Measurements from ENCODE around the gene KNCN. TPM values are rescaled to one million over a fixed set of nuclear protein-coding genes. Genes with fewer than 3 reads are reported as not detected.

The KNCN gene
- polyA plus RNA-seq, 1 donor from 2014 or later, result not detected

DNA sequence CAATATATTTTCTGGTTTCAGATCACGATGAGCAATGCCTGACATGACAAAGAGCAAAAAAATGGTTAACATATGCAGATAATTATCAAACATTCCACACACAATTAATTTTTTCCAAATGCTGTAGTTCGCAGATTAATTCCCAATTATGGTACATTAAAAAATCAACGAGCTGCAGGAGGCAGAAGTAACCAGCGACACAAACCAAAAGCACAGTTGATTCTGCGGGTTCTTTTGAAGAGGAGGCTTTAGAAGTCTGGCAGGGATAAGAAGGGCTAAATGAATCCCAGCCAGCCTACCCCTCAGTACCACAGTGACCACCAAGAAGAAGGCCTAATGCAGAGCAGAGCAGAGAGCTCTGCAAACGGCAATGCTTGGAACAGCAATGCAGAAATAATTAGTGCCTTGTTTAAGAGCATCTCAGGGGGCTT is 17.0 kb upstream of the KNCN start:
- H3K27me3 ChIP-seq (ENCODE audit: insufficient read depth, low read depth, low read length), result no peaks in the 10 kb centered on the region
- H3K36me3 ChIP-seq (ENCODE audit: insufficient read depth, low read length), result peaks cover 5% of the 10 kb centered on the region
- H3K27ac ChIP-seq (ENCODE audit: low read length), result no peak overlapping the region
- H3K4me3 ChIP-seq (ENCODE audit: low read length), result no peak overlapping the region
- no peaks in the 10 kb centered on the region for H3K9me2 ChIP-seq (ENCODE audit: insufficient read depth, low read length)
- no peaks in the 10 kb centered on the region for H3K79me2 ChIP-seq (replicated peaks; ENCODE audit: insufficient read depth, low read length)
- TF ChIP-seq TAF1 (IDR thresholded peaks at IDR 0.05; ENCODE audit: low read depth) (no peak), RAD21 (conservative IDR thresholded peaks at IDR 0.05) (no peak), EP300 (conservative IDR thresholded peaks at IDR 0.05; ENCODE audit: poor library complexity, severe bottlenecking) (no peak), SMC3 (conservative IDR thresholded peaks at IDR 0.05; ENCODE audit: poor library complexity) (no peak), MXI1 (conservative IDR thresholded peaks at IDR 0.05; ENCODE audit: poor library complexity, severe bottlenecking) (no peak), POLR2AphosphoS5 (IDR thresholded peaks at IDR 0.05) (no peak), EZH2 (IDR thresholded peaks at IDR 0.05; ENCODE audit: borderline replicate concordance, insufficient read depth, low read length, poor library complexity, severe bottlenecking) (no peak)
- TF ChIP-seq, protein P1, sequence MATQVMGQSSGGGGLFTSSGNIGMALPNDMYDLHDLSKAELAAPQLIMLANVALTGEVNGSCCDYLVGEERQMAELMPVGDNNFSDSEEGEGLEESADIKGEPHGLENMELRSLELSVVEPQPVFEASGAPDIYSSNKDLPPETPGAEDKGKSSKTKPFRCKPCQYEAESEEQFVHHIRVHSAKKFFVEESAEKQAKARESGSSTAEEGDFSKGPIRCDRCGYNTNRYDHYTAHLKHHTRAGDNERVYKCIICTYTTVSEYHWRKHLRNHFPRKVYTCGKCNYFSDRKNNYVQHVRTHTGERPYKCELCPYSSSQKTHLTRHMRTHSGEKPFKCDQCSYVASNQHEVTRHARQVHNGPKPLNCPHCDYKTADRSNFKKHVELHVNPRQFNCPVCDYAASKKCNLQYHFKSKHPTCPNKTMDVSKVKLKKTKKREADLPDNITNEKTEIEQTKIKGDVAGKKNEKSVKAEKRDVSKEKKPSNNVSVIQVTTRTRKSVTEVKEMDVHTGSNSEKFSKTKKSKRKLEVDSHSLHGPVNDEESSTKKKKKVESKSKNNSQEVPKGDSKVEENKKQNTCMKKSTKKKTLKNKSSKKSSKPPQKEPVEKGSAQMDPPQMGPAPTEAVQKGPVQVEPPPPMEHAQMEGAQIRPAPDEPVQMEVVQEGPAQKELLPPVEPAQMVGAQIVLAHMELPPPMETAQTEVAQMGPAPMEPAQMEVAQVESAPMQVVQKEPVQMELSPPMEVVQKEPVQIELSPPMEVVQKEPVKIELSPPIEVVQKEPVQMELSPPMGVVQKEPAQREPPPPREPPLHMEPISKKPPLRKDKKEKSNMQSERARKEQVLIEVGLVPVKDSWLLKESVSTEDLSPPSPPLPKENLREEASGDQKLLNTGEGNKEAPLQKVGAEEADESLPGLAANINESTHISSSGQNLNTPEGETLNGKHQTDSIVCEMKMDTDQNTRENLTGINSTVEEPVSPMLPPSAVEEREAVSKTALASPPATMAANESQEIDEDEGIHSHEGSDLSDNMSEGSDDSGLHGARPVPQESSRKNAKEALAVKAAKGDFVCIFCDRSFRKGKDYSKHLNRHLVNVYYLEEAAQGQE (IDR thresholded peaks at IDR 0.05; ENCODE audit: borderline replicate concordance), result no peak
- TF ChIP-seq, protein P2, sequence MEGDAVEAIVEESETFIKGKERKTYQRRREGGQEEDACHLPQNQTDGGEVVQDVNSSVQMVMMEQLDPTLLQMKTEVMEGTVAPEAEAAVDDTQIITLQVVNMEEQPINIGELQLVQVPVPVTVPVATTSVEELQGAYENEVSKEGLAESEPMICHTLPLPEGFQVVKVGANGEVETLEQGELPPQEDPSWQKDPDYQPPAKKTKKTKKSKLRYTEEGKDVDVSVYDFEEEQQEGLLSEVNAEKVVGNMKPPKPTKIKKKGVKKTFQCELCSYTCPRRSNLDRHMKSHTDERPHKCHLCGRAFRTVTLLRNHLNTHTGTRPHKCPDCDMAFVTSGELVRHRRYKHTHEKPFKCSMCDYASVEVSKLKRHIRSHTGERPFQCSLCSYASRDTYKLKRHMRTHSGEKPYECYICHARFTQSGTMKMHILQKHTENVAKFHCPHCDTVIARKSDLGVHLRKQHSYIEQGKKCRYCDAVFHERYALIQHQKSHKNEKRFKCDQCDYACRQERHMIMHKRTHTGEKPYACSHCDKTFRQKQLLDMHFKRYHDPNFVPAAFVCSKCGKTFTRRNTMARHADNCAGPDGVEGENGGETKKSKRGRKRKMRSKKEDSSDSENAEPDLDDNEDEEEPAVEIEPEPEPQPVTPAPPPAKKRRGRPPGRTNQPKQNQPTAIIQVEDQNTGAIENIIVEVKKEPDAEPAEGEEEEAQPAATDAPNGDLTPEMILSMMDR (IDR thresholded peaks at IDR 0.05; ENCODE audit: poor library complexity, severe bottlenecking), result no peak
- H3K9me3 ChIP-seq (ENCODE audit: low read length), result peaks cover 6% of the 10 kb centered on the region
- no peaks in the 10 kb centered on the region for H3F3A ChIP-seq (ENCODE audit: insufficient read depth, low read length, poor library complexity, severe bottlenecking)
- no peak overlapping the region for H3K4me2 ChIP-seq (ENCODE audit: low read length)
- no peaks in the 10 kb centered on the region for H4K20me1 ChIP-seq (ENCODE audit: insufficient read depth)
- H2AFZ ChIP-seq (ENCODE audit: low read depth, low read length), result no peak overlapping the region
- no peak overlapping the region for H3K9ac ChIP-seq (ENCODE audit: low read length)

DNA sequence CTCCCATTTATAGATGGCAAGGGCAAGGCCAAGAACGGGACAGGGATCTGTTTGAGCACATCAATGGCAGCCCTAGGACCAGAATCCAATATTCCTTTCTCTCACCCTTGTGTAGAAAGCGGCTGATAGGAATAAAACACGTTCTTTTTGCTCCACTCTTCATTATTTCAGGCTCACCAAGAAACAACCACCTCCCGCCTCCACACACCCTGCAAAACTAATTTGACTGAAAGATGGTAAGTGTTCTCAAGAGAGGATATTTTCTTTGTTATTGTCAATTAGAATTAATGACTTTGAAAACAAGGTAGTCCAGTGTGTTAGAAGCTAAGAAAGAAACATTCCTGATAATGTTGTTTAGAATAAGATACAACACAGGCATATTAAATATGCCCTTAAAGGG is 11.9 kb upstream of the KNCN start:
- no peaks in the 10 kb centered on the region for H4K20me1 ChIP-seq (ENCODE audit: insufficient read depth)
- TF ChIP-seq POLR2AphosphoS5 (IDR thresholded peaks at IDR 0.05), result no peak
- no peak for TF ChIP-seq EP300 (conservative IDR thresholded peaks at IDR 0.05; ENCODE audit: poor library complexity, severe bottlenecking)
- TF ChIP-seq, protein P1 (IDR thresholded peaks at IDR 0.05; ENCODE audit: borderline replicate concordance), result no peak
- TF ChIP-seq EZH2 (IDR thresholded peaks at IDR 0.05; ENCODE audit: borderline replicate concordance, insufficient read depth, low read length, poor library complexity, severe bottlenecking), result no peak
- no peak for TF ChIP-seq RAD21 (conservative IDR thresholded peaks at IDR 0.05)
- TF ChIP-seq, protein P2 (IDR thresholded peaks at IDR 0.05; ENCODE audit: poor library complexity, severe bottlenecking), result no peak
- no peak for TF ChIP-seq TAF1 (IDR thresholded peaks at IDR 0.05; ENCODE audit: low read depth)
- no peak for TF ChIP-seq MXI1 (conservative IDR thresholded peaks at IDR 0.05; ENCODE audit: poor library complexity, severe bottlenecking)
- no peak for TF ChIP-seq SMC3 (conservative IDR thresholded peaks at IDR 0.05; ENCODE audit: poor library complexity)
- H3K79me2 ChIP-seq (replicated peaks; ENCODE audit: insufficient read depth, low read length), result no peaks in the 10 kb centered on the region
- H3K36me3 ChIP-seq (ENCODE audit: insufficient read depth, low read length), result peaks cover 5% of the 10 kb centered on the region
- H3F3A ChIP-seq (ENCODE audit: insufficient read depth, low read length, poor library complexity, severe bottlenecking), result no peaks in the 10 kb centered on the region
- H3K9me3 ChIP-seq (ENCODE audit: low read length), result peaks cover 6% of the 10 kb centered on the region
- H3K4me3 ChIP-seq (ENCODE audit: low read length), result no peak overlapping the region
- H2AFZ ChIP-seq (ENCODE audit: low read depth, low read length), result no peak overlapping the region
- no peak overlapping the region for H3K27ac ChIP-seq (ENCODE audit: low read length)
- H3K27me3 ChIP-seq (ENCODE audit: insufficient read depth, low read depth, low read length), result no peaks in the 10 kb centered on the region
- no peak overlapping the region for H3K4me2 ChIP-seq (ENCODE audit: low read length)
- H3K9me2 ChIP-seq (ENCODE audit: insufficient read depth, low read length), result no peaks in the 10 kb centered on the region
- H3K9ac ChIP-seq (ENCODE audit: low read length), result no peak overlapping the region
